ENCODE data around the gene ABCC6.

The ABCC6 gene

DNA sequence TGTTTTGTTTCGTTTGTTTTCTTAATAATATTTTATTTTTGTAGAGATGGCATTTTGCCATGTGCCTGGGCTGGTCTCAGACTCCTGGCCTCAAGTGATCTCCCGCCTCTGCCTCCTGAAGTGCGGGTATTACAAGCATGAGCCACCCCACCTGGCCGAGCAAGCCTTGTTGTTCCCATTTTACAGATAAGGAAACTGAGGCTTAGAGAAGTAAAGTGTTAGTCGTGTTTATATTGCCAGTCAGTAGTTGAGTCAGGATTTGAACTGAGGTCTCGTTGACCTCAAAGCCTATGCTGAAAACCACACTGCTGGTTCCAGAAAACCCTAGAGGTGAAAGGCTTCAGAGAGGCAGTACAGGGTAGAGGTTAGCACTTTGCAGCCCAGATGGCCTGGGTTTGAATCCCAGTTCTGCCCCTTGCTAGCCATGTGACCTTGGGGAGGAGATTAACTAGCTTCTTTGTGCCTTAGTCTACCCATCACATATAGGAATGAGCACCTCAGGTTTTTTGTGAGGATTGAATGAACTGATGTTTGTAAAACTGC is 102.0 kb downstream of the ABCC6 start:
- Histone ChIP-seq H3K4ac (ENCODE audit: low read depth, low read length) (no peak overlapping the region), H4K8ac (ENCODE audit: low read depth, low read length) (no peak overlapping the region), H3K79me1 (ENCODE audit: low read length) (no peaks in the 10 kb centered on the region), H3K36me3 (ENCODE audit: control insufficient read depth, insufficient read depth, low read length) (peaks cover 8% of the 10 kb centered on the region), H3K23ac (ENCODE audit: low read length) (no peak overlapping the region), H4K5ac (ENCODE audit: low read length) (no peak overlapping the region), H3K18ac (ENCODE audit: low read length) (no peak overlapping the region), H2AK5ac (ENCODE audit: low read length) (no peak overlapping the region), H3K9ac (ENCODE audit: low read length) (no peak overlapping the region), H3K4me1 (ENCODE audit: control insufficient read depth, low read depth, low read length) (no peaks in the 10 kb centered on the region), H3K79me2 (ENCODE audit: control insufficient read depth, insufficient read depth, low read length) (no peaks in the 10 kb centered on the region), H3K27me3 (ENCODE audit: insufficient read depth, low read length, poor library complexity) (no peaks in the 10 kb centered on the region), H2BK15ac (replicated peaks; ENCODE audit: low read depth) (no peak overlapping the region), H3K4me3 (ENCODE audit: low read length) (no peak overlapping the region), H2BK5ac (ENCODE audit: low read length) (no peak overlapping the region), H2BK120ac (ENCODE audit: low read depth, low read length) (no peak overlapping the region), H3K4me2 (ENCODE audit: low read length) (no peak overlapping the region), H3K27ac (ENCODE audit: low read depth, low read length) (no peak overlapping the region), H3K56ac (ENCODE audit: low read length) (no peak overlapping the region)
- DNase-seq = no peak
- WGBS (ENCODE audit: extremely low coverage, insufficient coverage, low lambda C conversion rate) = no CpG with 5 or more reads among the region's 6 CpGs

DNA sequence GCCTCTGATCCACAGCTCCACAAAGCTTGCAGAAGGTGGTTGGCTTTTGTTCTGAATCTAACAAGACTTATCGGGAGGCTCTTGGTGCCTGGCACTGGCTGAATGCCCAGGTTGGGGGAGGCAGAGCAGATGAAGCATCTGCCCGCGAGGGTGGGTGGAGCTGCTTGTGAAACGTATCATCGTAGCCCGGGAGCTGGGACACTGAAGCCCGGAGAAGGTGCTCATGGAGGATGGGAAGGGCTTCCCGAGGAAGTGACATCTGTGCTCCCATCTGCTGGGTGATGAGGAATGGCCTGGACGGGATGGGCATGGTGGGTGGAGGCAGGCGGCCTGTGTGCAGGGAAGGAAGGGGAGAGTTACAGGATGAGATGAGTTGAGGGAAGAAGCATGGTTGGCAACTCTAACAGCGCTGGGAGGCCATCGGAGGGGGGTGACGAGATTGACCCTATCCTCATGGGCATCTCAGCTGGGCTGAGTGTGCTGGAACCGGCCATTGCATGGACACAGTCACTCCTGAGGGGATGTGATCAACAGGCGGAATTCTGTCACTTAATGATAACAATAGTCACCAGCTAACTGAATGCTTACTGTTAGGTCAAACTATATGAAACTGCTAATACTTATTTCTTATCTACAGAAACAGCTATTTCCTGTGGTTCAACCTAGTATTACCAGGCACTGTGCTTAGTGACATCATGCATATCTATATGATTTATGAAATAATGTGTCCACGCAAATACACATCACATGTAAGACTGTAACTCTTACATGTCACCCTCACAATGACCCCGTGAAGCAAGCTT is 102.7 kb downstream of the ABCC6 start:
- no CpG with 5 or more reads among the region's 17 CpGs for WGBS (ENCODE audit: extremely low coverage, insufficient coverage, low lambda C conversion rate)
- H4K5ac ChIP-seq (ENCODE audit: low read length) = no peak overlapping the region
- H3K79me1 ChIP-seq (ENCODE audit: low read length) = no peaks in the 10 kb centered on the region
- no peak overlapping the region for H3K56ac ChIP-seq (ENCODE audit: low read length)
- no peak overlapping the region for H3K4me2 ChIP-seq (ENCODE audit: low read length)
- DNase-seq = no peak
- H4K8ac ChIP-seq (ENCODE audit: low read depth, low read length) = no peak overlapping the region
- H2BK5ac ChIP-seq (ENCODE audit: low read length) = no peak overlapping the region
- no peak overlapping the region for H3K18ac ChIP-seq (ENCODE audit: low read length)
- no peaks in the 10 kb centered on the region for H3K27me3 ChIP-seq (ENCODE audit: insufficient read depth, low read length, poor library complexity)
- no peak overlapping the region for H2BK15ac ChIP-seq (replicated peaks; ENCODE audit: low read depth)
- no peak overlapping the region for H3K27ac ChIP-seq (ENCODE audit: low read depth, low read length)
- H3K9ac ChIP-seq (ENCODE audit: low read length) = no peak overlapping the region
- no peaks in the 10 kb centered on the region for H3K79me2 ChIP-seq (ENCODE audit: control insufficient read depth, insufficient read depth, low read length)
- H3K23ac ChIP-seq (ENCODE audit: low read length) = no peak overlapping the region
- H3K4me3 ChIP-seq (ENCODE audit: low read length) = no peak overlapping the region
- no peak overlapping the region for H2BK120ac ChIP-seq (ENCODE audit: low read depth, low read length)
- H3K4ac ChIP-seq (ENCODE audit: low read depth, low read length) = no peak overlapping the region
- H2AK5ac ChIP-seq (ENCODE audit: low read length) = no peak overlapping the region
- peaks cover 6% of the 10 kb centered on the region for H3K36me3 ChIP-seq (ENCODE audit: control insufficient read depth, insufficient read depth, low read length)
- H3K4me1 ChIP-seq (ENCODE audit: control insufficient read depth, low read depth, low read length) = no peaks in the 10 kb centered on the region

DNA sequence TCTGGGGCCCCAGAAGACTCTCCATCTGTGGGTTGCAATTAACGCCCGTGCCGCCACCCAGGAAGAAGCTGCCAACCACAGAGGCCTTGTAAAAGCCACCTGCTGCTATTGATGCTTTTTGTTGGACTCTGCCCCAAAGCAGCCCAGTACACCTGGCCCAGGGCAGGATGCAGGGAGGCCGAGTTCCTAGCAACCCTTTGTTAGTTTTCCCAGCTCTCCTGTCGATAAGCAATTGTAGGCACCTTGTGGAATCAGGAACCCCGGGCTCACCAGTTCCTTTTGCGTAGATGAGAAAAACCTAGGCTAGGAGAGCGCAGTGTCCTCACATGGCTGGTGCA is 103.3 kb downstream of the ABCC6 start:
- Histone ChIP-seq H3K9ac (ENCODE audit: low read length) (no peak overlapping the region), H3K4me1 (ENCODE audit: control insufficient read depth, low read depth, low read length) (no peaks in the 10 kb centered on the region), H4K5ac (ENCODE audit: low read length) (no peak overlapping the region), H3K36me3 (ENCODE audit: control insufficient read depth, insufficient read depth, low read length) (peaks cover 6% of the 10 kb centered on the region), H3K56ac (ENCODE audit: low read length) (no peak overlapping the region), H3K4ac (ENCODE audit: low read depth, low read length) (no peak overlapping the region), H3K27ac (ENCODE audit: low read depth, low read length) (no peak overlapping the region), H3K4me2 (ENCODE audit: low read length) (no peak overlapping the region), H3K79me2 (ENCODE audit: control insufficient read depth, insufficient read depth, low read length) (no peaks in the 10 kb centered on the region), H3K23ac (ENCODE audit: low read length) (no peak overlapping the region), H3K27me3 (ENCODE audit: insufficient read depth, low read length, poor library complexity) (no peaks in the 10 kb centered on the region), H2BK120ac (ENCODE audit: low read depth, low read length) (no peak overlapping the region), H2AK5ac (ENCODE audit: low read length) (no peak overlapping the region), H2BK15ac (replicated peaks; ENCODE audit: low read depth) (no peak overlapping the region), H4K8ac (ENCODE audit: low read depth, low read length) (no peak overlapping the region), H2BK5ac (ENCODE audit: low read length) (no peak overlapping the region), H3K79me1 (ENCODE audit: low read length) (no peaks in the 10 kb centered on the region), H3K4me3 (ENCODE audit: low read length) (no peak overlapping the region), H3K18ac (ENCODE audit: low read length) (no peak overlapping the region)
- no peak for DNase-seq
- no CpG with 5 or more reads among the region's 8 CpGs for WGBS (ENCODE audit: extremely low coverage, insufficient coverage, low lambda C conversion rate)

DNA sequence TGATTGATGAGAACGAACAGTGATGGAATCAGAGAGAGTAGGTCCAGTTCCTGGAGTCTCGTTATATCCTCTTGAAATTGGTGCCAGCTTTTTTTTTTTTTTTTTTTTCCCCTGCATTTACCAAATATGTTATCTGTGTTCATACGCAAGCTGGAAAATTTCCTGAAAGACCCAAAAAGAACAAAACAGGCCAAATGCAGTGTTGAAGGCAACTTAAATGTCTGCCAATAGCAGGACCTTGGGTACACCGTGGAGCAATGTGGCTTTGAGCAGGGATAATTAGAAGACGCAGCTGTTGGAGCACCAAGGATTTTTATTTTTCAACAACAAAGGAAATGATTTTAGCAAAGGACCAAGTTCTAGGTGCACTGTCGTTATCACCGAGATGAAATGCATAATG is 105.0 kb downstream of the ABCC6 start:
- Histone ChIP-seq H3K23ac (ENCODE audit: low read length) (no peak overlapping the region), H3K9ac (ENCODE audit: low read length) (no peak overlapping the region), H3K27ac (ENCODE audit: low read depth, low read length) (no peak overlapping the region), H3K18ac (ENCODE audit: low read length) (no peak overlapping the region), H3K4me1 (ENCODE audit: control insufficient read depth, low read depth, low read length) (no peaks in the 10 kb centered on the region), H3K36me3 (ENCODE audit: control insufficient read depth, insufficient read depth, low read length) (peaks cover 7% of the 10 kb centered on the region), H3K4ac (ENCODE audit: low read depth, low read length) (no peak overlapping the region), H3K4me3 (ENCODE audit: low read length) (no peak overlapping the region), H3K27me3 (ENCODE audit: insufficient read depth, low read length, poor library complexity) (no peaks in the 10 kb centered on the region), H3K56ac (ENCODE audit: low read length) (no peak overlapping the region), H2BK120ac (ENCODE audit: low read depth, low read length) (no peak overlapping the region), H3K79me1 (ENCODE audit: low read length) (no peaks in the 10 kb centered on the region), H3K79me2 (ENCODE audit: control insufficient read depth, insufficient read depth, low read length) (no peaks in the 10 kb centered on the region), H3K4me2 (ENCODE audit: low read length) (no peak overlapping the region), H2BK5ac (ENCODE audit: low read length) (no peak overlapping the region), H4K8ac (ENCODE audit: low read depth, low read length) (no peak overlapping the region), H2AK5ac (ENCODE audit: low read length) (no peak overlapping the region), H4K5ac (ENCODE audit: low read length) (no peak overlapping the region), H2BK15ac (replicated peaks; ENCODE audit: low read depth) (no peak overlapping the region)
- no peak for DNase-seq
- no CpG with 5 or more reads among the region's 7 CpGs for WGBS (ENCODE audit: extremely low coverage, insufficient coverage, low lambda C conversion rate)

GRCh38 chr16:16116841-16117240 is 106.5 kb downstream of the ABCC6 start:
- Histone ChIP-seq H3K4me1 (ENCODE audit: control insufficient read depth, low read depth, low read length) (no peaks in the 10 kb centered on the region), H3K4me3 (ENCODE audit: low read length) (no peak overlapping the region), H2BK120ac (ENCODE audit: low read depth, low read length) (no peak overlapping the region), H3K27me3 (ENCODE audit: insufficient read depth, low read length, poor library complexity) (no peaks in the 10 kb centered on the region), H3K23ac (ENCODE audit: low read length) (no peak overlapping the region), H3K36me3 (ENCODE audit: control insufficient read depth, insufficient read depth, low read length) (peaks cover 12% of the 10 kb centered on the region), H3K9ac (ENCODE audit: low read length) (no peak overlapping the region), H3K79me2 (ENCODE audit: control insufficient read depth, insufficient read depth, low read length) (no peaks in the 10 kb centered on the region), H4K8ac (ENCODE audit: low read depth, low read length) (no peak overlapping the region), H3K27ac (ENCODE audit: low read depth, low read length) (no peak overlapping the region), H2BK5ac (ENCODE audit: low read length) (no peak overlapping the region), H4K5ac (ENCODE audit: low read length) (no peak overlapping the region), H2AK5ac (ENCODE audit: low read length) (no peak overlapping the region), H3K56ac (ENCODE audit: low read length) (no peak overlapping the region), H3K4ac (ENCODE audit: low read depth, low read length) (no peak overlapping the region), H3K18ac (ENCODE audit: low read length) (no peak overlapping the region), H3K4me2 (ENCODE audit: low read length) (no peak overlapping the region), H3K79me1 (ENCODE audit: low read length) (no peaks in the 10 kb centered on the region), H2BK15ac (replicated peaks; ENCODE audit: low read depth) (no peak overlapping the region)
- no peak for DNase-seq
- WGBS (ENCODE audit: extremely low coverage, insufficient coverage, low lambda C conversion rate) = no CpG with 5 or more reads among the region's 7 CpGs

DNA sequence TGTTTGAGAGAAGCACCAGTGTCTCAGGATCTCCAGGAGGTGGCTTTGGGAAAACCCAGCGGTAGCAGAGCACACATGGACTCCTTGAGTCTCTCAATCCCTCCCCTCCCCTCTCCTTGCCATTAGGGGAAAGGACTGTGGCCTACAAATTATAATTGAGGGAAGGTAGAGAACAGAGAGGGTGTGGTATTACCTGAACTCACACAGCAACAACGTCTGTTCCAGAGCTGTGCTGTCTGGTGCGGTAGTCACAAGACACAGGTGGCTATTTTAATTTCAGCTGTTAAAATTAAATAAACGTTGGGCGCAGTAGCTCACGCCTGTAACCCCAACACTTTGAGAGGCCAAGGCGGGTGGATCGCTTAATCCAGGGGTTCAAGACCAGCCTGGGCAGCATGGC is 110.2 kb downstream of the ABCC6 start:
- Histone ChIP-seq H3K18ac (ENCODE audit: low read length) (no peak overlapping the region), H3K4ac (ENCODE audit: low read depth, low read length) (no peak overlapping the region), H3K4me1 (ENCODE audit: control insufficient read depth, low read depth, low read length) (no peaks in the 10 kb centered on the region), H2BK120ac (ENCODE audit: low read depth, low read length) (no peak overlapping the region), H3K79me1 (ENCODE audit: low read length) (no peaks in the 10 kb centered on the region), H3K9ac (ENCODE audit: low read length) (no peak overlapping the region), H2BK5ac (ENCODE audit: low read length) (no peak overlapping the region), H3K56ac (ENCODE audit: low read length) (no peak overlapping the region), H3K36me3 (ENCODE audit: control insufficient read depth, insufficient read depth, low read length) (peaks cover 13% of the 10 kb centered on the region), H3K79me2 (ENCODE audit: control insufficient read depth, insufficient read depth, low read length) (no peaks in the 10 kb centered on the region), H3K4me2 (ENCODE audit: low read length) (no peak overlapping the region), H3K4me3 (ENCODE audit: low read length) (no peak overlapping the region), H4K8ac (ENCODE audit: low read depth, low read length) (no peak overlapping the region), H3K27ac (ENCODE audit: low read depth, low read length) (no peak overlapping the region), H4K5ac (ENCODE audit: low read length) (no peak overlapping the region), H2BK15ac (replicated peaks; ENCODE audit: low read depth) (no peak overlapping the region), H3K27me3 (ENCODE audit: insufficient read depth, low read length, poor library complexity) (no peaks in the 10 kb centered on the region), H2AK5ac (ENCODE audit: low read length) (no peak overlapping the region), H3K23ac (ENCODE audit: low read length) (no peak overlapping the region)
- no peak for DNase-seq
- no CpG with 5 or more reads among the region's 8 CpGs for WGBS (ENCODE audit: extremely low coverage, insufficient coverage, low lambda C conversion rate)
